ENCODE data around the gene NRXN2.

The NRXN2 gene

GRCh38 chr11:64604458-64605243 is 118.3 kb downstream of the NRXN2 start:
- Histone ChIP-seq H3K23ac (ENCODE audit: low read length) (no peak overlapping the region), H3K79me2 (ENCODE audit: control insufficient read depth, insufficient read depth, low read length) (no peaks in the 10 kb centered on the region), H2AK5ac (ENCODE audit: low read length) (no peak overlapping the region), H3K9ac (ENCODE audit: low read length) (no peak overlapping the region), H4K8ac (ENCODE audit: low read depth, low read length) (no peak overlapping the region), H3K4me3 (ENCODE audit: low read length) (no peak overlapping the region), H2BK15ac (replicated peaks; ENCODE audit: low read depth) (no peak overlapping the region), H3K27me3 (ENCODE audit: insufficient read depth, low read length, poor library complexity) (no peaks in the 10 kb centered on the region), H3K4me2 (ENCODE audit: low read length) (no peak overlapping the region), H2BK120ac (ENCODE audit: low read depth, low read length) (no peak overlapping the region), H3K36me3 (ENCODE audit: control insufficient read depth, insufficient read depth, low read length) (no peaks in the 10 kb centered on the region), H3K27ac (ENCODE audit: low read depth, low read length) (no peak overlapping the region), H2BK5ac (ENCODE audit: low read length) (no peak overlapping the region), H3K4me1 (ENCODE audit: control insufficient read depth, low read depth, low read length) (no peaks in the 10 kb centered on the region), H3K4ac (ENCODE audit: low read depth, low read length) (no peak overlapping the region), H3K56ac (ENCODE audit: low read length) (no peak overlapping the region), H3K18ac (ENCODE audit: low read length) (no peak overlapping the region), H3K79me1 (ENCODE audit: low read length) (no peaks in the 10 kb centered on the region), H4K5ac (ENCODE audit: low read length) (no peak overlapping the region)
- peak; percentile 46 for DNase-seq
- no CpG with 5 or more reads among the region's 7 CpGs for WGBS (ENCODE audit: extremely low coverage, insufficient coverage, low lambda C conversion rate)

- no peak overlapping the region for H3K4me2 ChIP-seq (ENCODE audit: low read length)
- H3K4me3 ChIP-seq (ENCODE audit: low read length): no peak overlapping the region
- H3K27me3 ChIP-seq (ENCODE audit: insufficient read depth, low read length, poor library complexity): no peaks in the 10 kb centered on the region
- H3K9ac ChIP-seq (ENCODE audit: low read length): no peak overlapping the region
- H3K79me2 ChIP-seq (ENCODE audit: control insufficient read depth, insufficient read depth, low read length): no peaks in the 10 kb centered on the region
- H3K79me1 ChIP-seq (ENCODE audit: low read length): no peaks in the 10 kb centered on the region
- no CpG with 5 or more reads among the region's 10 CpGs for WGBS (ENCODE audit: extremely low coverage, insufficient coverage, low lambda C conversion rate)
- no peak overlapping the region for H2BK120ac ChIP-seq (ENCODE audit: low read depth, low read length)
- no peak overlapping the region for H2AK5ac ChIP-seq (ENCODE audit: low read length)
- no peaks in the 10 kb centered on the region for H3K36me3 ChIP-seq (ENCODE audit: control insufficient read depth, insufficient read depth, low read length)
- H4K5ac ChIP-seq (ENCODE audit: low read length): no peak overlapping the region
- H3K4me1 ChIP-seq (ENCODE audit: control insufficient read depth, low read depth, low read length): no peaks in the 10 kb centered on the region
- H3K27ac ChIP-seq (ENCODE audit: low read depth, low read length): no peak overlapping the region
- no peak overlapping the region for H3K23ac ChIP-seq (ENCODE audit: low read length)
- no peak overlapping the region for H3K4ac ChIP-seq (ENCODE audit: low read depth, low read length)
- H4K8ac ChIP-seq (ENCODE audit: low read depth, low read length): no peak overlapping the region
- H2BK15ac ChIP-seq (replicated peaks; ENCODE audit: low read depth): no peak overlapping the region
- no peak overlapping the region for H3K18ac ChIP-seq (ENCODE audit: low read length)
- H3K56ac ChIP-seq (ENCODE audit: low read length): no peak overlapping the region
- no peak overlapping the region for H2BK5ac ChIP-seq (ENCODE audit: low read length)
- no peak for DNase-seq
These were observed 119.4 kb downstream of the NRXN2 start for GRCh38 chr11:64603411-64604110.

GRCh38 chr11:64602466-64603070 is 120.4 kb downstream of the NRXN2 start:
- H3K36me3 ChIP-seq (ENCODE audit: control insufficient read depth, insufficient read depth, low read length): no peaks in the 10 kb centered on the region
- H3K9ac ChIP-seq (ENCODE audit: low read length): no peak overlapping the region
- H3K23ac ChIP-seq (ENCODE audit: low read length): no peak overlapping the region
- H3K4me1 ChIP-seq (ENCODE audit: control insufficient read depth, low read depth, low read length): no peaks in the 10 kb centered on the region
- no peak overlapping the region for H2BK5ac ChIP-seq (ENCODE audit: low read length)
- H3K4me2 ChIP-seq (ENCODE audit: low read length): no peak overlapping the region
- H2BK120ac ChIP-seq (ENCODE audit: low read depth, low read length): no peak overlapping the region
- no peak overlapping the region for H3K4ac ChIP-seq (ENCODE audit: low read depth, low read length)
- no peaks in the 10 kb centered on the region for H3K27me3 ChIP-seq (ENCODE audit: insufficient read depth, low read length, poor library complexity)
- H3K79me1 ChIP-seq (ENCODE audit: low read length): no peaks in the 10 kb centered on the region
- no peak overlapping the region for H3K18ac ChIP-seq (ENCODE audit: low read length)
- no CpG with 5 or more reads among the region's 10 CpGs for WGBS (ENCODE audit: extremely low coverage, insufficient coverage, low lambda C conversion rate)
- no peak overlapping the region for H2AK5ac ChIP-seq (ENCODE audit: low read length)
- no peak overlapping the region for H4K8ac ChIP-seq (ENCODE audit: low read depth, low read length)
- no peak for DNase-seq
- H4K5ac ChIP-seq (ENCODE audit: low read length): no peak overlapping the region
- H3K79me2 ChIP-seq (ENCODE audit: control insufficient read depth, insufficient read depth, low read length): no peaks in the 10 kb centered on the region
- no peak overlapping the region for H3K56ac ChIP-seq (ENCODE audit: low read length)
- H2BK15ac ChIP-seq (replicated peaks; ENCODE audit: low read depth): no peak overlapping the region
- H3K4me3 ChIP-seq (ENCODE audit: low read length): no peak overlapping the region
- H3K27ac ChIP-seq (ENCODE audit: low read depth, low read length): no peak overlapping the region

- WGBS (ENCODE audit: extremely low coverage, insufficient coverage, low lambda C conversion rate): no CpG with 5 or more reads among the region's 12 CpGs
- Histone ChIP-seq H2AK5ac (ENCODE audit: low read length) (no peak overlapping the region), H3K23ac (ENCODE audit: low read length) (no peak overlapping the region)
These were observed 121.2 kb downstream of the NRXN2 start for GRCh38 chr11:64601605-64602465.

GRCh38 chr11:64600281-64600992 is 122.6 kb downstream of the NRXN2 start:
- Histone ChIP-seq H3K18ac (ENCODE audit: low read length) (no peak overlapping the region), H3K79me2 (ENCODE audit: control insufficient read depth, insufficient read depth, low read length) (no peaks in the 10 kb centered on the region), H3K4me3 (ENCODE audit: low read length) (no peak overlapping the region), H3K79me1 (ENCODE audit: low read length) (no peaks in the 10 kb centered on the region), H3K4me1 (ENCODE audit: control insufficient read depth, low read depth, low read length) (no peaks in the 10 kb centered on the region), H2AK5ac (ENCODE audit: low read length) (no peak overlapping the region), H3K9ac (ENCODE audit: low read length) (no peak overlapping the region), H3K23ac (ENCODE audit: low read length) (no peak overlapping the region), H3K36me3 (ENCODE audit: control insufficient read depth, insufficient read depth, low read length) (no peaks in the 10 kb centered on the region), H3K27ac (ENCODE audit: low read depth, low read length) (no peak overlapping the region), H3K56ac (ENCODE audit: low read length) (no peak overlapping the region), H4K8ac (ENCODE audit: low read depth, low read length) (no peak overlapping the region), H3K4ac (ENCODE audit: low read depth, low read length) (no peak overlapping the region), H4K5ac (ENCODE audit: low read length) (no peak overlapping the region), H2BK5ac (ENCODE audit: low read length) (no peak overlapping the region), H2BK120ac (ENCODE audit: low read depth, low read length) (no peak overlapping the region), H2BK15ac (replicated peaks; ENCODE audit: low read depth) (no peak overlapping the region), H3K27me3 (ENCODE audit: insufficient read depth, low read length, poor library complexity) (no peaks in the 10 kb centered on the region), H3K4me2 (ENCODE audit: low read length) (no peak overlapping the region)
- DNase-seq: no peak
- WGBS (ENCODE audit: extremely low coverage, insufficient coverage, low lambda C conversion rate): no CpG with 5 or more reads among the region's 19 CpGs

More at GRCh38 chr11:64601605-64602465, 121.2 kb downstream of the NRXN2 start:
- Histone ChIP-seq H3K79me1 (ENCODE audit: low read length) (no peaks in the 10 kb centered on the region), H2BK5ac (ENCODE audit: low read length) (no peak overlapping the region), H2BK120ac (ENCODE audit: low read depth, low read length) (no peak overlapping the region), H4K5ac (ENCODE audit: low read length) (no peak overlapping the region), H3K27ac (ENCODE audit: low read depth, low read length) (no peak overlapping the region), H3K56ac (ENCODE audit: low read length) (no peak overlapping the region), H3K18ac (ENCODE audit: low read length) (no peak overlapping the region), H3K27me3 (ENCODE audit: insufficient read depth, low read length, poor library complexity) (no peaks in the 10 kb centered on the region), H3K4me3 (ENCODE audit: low read length) (no peak overlapping the region), H3K4me2 (ENCODE audit: low read length) (no peak overlapping the region), H2BK15ac (replicated peaks; ENCODE audit: low read depth) (no peak overlapping the region), H3K4ac (ENCODE audit: low read depth, low read length) (no peak overlapping the region), H3K79me2 (ENCODE audit: control insufficient read depth, insufficient read depth, low read length) (no peaks in the 10 kb centered on the region), H3K36me3 (ENCODE audit: control insufficient read depth, insufficient read depth, low read length) (no peaks in the 10 kb centered on the region), H3K9ac (ENCODE audit: low read length) (no peak overlapping the region), H4K8ac (ENCODE audit: low read depth, low read length) (no peak overlapping the region), H3K4me1 (ENCODE audit: control insufficient read depth, low read depth, low read length) (no peaks in the 10 kb centered on the region)
- no peak for DNase-seq

All from mesendoderm (in vitro differentiated cells).